GM21526 (cell line): Measurements from ENCODE around the gene TMEM163.

Experiments
- ATAC-seq: cut with Tn5 transposase; IDR thresholded peaks from one replicate; pipeline ENCODE4 v1.9.1; 2021; ENCODE audit warnings: moderate library complexity; ENCODE audit not compliant: unreplicated experiment, low FRiP score

TMEM163 gene

DNA sequence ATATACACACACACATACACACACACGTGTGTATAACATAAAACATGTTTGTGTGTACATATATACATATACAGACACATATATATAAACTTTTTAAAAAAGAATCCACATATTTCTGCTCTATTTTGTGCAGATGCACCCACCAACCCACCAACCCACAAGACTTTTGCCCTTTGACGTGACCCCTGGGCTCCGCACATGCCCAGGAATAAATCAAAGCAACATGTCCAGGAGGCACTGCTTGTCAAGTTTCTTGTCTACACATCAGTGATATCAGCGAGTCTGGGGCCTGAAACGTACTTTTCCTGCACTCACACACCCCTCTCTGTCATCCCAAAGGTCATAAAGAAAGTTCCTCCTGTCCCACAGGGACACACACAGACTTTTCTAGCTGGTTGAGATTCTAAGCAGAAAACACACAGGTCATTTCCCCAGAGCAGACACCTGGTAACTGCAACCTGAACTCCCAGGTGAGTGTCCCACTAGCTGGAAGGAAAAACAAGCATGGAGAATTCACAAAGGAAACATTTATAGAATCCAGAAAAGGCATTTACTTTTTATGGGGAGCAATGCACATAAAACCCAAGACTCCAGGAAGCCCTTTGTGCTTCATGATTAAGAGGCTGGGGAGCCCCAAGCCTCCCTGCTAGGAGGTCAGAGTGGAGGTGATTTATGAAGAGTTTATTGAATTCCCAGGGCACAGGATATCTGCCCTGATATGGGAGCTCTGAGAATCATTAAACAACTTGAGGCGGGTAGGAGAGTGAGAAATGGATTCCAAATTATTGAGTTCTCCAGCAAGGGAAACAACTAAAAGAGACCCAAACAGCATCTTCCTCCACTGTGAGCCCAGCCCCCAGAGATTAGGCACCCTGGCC, 253.3 kb downstream of the TMEM163 start:
- no peak for ATAC-seq

- no peak for ATAC-seq
Observed at GRCh38 chr2:134463699-134464022, 255.1 kb downstream of the TMEM163 start.

DNA sequence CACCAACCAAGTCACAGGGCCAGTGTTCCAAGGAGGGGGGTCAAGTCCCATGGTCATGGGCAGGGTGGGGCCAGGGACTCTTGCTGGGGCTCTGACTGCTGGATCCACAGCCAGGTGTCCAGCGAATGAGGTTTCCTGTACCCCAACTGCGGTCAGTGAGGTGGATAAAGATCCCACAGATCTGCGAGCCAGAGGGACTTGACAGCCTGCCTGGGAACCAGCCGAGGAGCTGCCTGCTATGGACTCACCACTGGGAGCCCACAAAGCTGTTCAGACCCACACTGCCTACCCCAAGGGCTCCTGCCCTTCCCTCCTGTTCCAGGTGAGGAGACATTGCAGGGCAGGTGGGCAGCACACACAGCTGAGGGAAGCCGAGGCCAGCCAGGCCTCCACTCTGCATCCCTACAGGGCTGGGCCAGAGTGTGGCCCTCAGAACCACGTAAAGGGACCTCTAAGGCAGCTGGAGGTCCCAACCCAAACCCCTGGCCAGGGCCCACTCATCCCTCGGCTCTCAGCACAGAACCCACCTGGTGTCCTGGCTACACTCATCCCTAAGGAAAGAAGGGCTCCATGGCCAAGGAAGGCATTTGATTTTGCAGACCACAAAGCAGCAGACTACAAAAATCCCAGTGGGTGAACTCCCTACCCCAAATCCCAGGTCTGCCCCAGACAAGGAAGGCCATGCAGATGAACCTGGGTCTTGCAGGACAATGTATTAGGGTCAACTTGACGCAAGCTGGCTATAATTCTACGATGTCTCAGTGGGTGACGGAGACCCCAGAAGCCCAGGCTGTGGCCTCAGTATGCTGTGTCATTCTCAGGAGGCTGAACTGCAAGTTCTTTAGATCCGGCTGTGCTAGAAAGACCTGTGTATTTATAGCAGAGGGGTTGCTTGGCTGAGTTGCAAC, 255.8 kb downstream of the TMEM163 start:
- ATAC-seq = no peak

- ATAC-seq = no peak
Observed at GRCh38 chr2:134462275-134462674, 256.5 kb downstream of the TMEM163 start.

DNA sequence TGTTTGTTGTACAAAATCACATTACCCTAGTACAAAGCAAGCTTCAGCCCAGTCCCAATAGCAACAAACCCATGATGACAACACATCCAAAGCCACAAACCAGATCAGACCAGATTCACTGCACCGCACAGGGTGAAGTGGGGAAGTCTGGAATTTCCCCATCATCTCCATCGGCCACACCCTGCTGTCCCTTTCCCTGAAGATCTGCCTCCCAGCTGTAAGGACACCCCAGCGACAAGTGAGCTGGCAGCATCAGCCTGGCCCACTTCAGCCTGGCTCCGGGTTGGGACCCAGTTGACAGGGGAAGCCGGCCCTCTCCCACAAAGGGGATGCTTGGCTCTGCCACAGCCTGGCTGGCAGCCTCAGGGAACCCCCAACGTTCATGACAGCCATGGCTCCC, 257.3 kb downstream of the TMEM163 start:
- no peak for ATAC-seq

DNA sequence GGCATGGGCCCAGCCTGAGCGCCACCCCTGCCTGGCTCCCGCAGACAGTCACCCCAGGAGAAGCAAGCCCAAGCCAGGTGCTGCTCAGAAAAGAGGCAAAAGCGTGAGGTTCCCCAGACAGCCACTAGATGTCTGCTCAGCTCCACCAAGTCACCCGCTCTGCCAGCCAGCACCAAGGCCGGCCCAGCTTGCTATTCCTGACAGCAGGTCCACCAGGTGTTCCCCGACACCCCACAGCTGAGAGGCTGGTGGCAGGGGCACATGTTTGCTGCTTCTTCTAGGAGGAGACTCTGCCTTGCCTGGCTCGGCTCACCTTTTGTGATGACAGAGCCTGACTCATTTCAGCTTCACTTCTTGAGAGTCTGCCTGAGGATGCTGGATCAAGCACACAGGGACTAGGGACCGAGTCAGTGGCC, 258.2 kb downstream of the TMEM163 start:
- ATAC-seq = peak; percentile 79

DNA sequence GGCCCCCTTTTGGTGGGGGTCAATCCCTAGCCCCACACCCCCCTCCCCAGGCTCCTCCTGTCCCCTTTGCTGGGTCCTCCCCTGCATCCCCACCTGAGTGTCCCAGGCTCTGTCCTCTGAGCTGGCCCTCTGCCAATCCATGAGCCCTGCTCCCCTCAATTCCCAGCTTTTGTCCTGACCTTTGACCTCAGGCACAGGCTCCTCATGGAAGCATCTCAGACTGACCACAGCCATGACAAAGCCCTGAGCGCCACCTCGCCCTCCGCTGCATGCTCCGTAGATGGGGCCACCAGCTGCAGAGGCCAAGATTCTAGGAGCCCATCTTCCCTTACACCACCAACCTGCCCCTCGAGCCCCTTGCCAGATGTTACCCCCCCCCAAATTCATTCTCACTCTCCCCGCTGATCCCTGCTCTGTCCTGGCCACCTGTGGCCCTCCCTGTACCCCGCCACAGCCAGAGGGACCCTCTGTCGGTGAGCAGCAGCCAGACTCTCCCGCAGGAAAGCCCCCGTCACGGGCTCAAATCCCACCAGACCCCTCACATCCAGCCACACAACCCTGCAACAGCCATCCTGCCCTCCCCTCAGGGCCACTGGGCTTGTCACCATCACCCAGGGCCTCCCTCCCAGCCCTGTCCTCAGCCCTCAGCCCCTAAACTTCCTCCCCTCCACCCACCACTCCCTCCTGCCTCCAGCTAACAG, 258.9 kb downstream of the TMEM163 start:
- no peak for ATAC-seq

DNA sequence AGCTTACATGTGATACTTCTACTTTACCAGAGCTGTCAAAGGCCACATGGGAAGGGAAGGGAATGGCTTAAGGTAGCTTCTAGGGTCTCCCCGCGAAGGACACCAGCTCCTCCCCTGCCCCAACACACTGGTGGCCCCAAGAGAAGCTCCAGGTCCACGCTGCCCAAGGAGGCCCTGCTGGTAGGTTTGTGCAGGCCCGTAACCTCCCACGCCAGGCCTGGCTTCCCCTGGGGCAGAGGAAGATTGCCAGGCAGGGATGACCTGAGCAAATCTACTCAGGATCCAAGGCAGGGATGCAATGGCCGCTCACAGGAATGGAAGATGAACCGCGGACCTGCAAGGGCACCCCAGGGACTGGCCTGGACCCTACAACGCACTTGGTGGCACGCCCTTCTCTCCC, 259.9 kb downstream of the TMEM163 start:
- ATAC-seq = no peak

- ATAC-seq = no peak
Observed at GRCh38 chr2:134458473-134458853, 260.3 kb downstream of the TMEM163 start.

GRCh38 chr2:134457765-134458472, 260.9 kb downstream of the TMEM163 start:
- no peak for ATAC-seq

DNA sequence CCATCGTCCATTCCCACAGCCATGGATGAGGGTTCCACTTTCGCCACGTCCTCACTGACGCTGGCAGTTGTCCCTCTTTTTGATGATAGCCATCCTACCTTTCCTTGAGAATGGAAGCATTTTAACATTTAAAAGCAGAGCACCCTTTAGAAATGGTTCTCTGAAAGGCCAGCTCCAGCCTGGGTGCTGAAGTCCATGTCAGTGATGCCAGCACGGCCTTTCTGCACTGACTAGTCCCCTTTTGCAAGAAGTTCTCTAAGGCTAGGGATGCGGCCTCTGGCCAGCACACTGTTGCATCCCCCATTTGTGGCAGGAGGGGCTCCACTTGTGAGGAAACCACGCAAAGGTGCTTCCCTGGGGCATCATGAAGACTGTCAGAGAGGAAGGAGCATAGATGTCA, 261.4 kb downstream of the TMEM163 start:
- ATAC-seq = no peak

GRCh38 chr2:134455426-134455825, 263.4 kb downstream of the TMEM163 start:
- ATAC-seq = no peak

- no peak for ATAC-seq
Observed at GRCh38 chr2:134454931-134455330, 263.9 kb downstream of the TMEM163 start.

DNA sequence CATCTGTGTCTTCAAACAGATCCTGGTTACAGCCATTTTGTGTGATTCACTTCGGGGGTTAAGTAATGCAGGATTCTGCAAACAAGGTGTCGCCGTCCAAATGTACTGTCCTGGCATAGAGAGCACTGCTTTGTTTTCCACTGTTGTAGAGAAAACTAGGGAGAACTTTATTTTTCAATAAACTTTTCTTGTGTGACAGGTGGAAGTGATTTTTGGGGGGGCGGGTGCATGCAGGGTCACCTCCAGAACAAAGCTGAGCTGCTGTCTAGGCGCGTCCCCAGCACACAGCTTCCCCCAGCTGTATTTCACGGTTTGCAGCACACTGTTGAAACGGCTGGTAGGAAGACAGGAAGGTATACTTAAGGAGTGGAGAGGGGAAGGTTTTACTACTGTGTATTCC, 264.4 kb downstream of the TMEM163 start:
- ATAC-seq = no peak

DNA sequence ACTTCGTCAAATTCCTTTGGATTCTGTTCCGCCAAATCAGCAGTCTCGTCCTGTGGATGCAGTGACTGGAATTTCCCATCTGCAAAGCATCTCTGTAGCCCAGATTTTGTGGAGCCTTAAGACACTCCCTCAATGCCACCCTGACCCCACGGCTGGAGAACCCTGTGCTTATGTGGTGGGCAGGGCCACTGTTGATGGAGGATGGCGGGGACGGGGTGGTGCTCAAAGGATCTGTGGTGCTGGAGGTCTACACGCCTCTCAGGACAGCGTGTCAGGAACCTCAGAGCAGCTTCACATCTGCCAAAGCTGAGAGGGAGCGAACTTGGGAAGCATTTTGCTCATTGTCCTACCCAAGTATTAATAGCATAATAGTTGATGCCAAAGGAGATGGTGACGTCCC, 264.8 kb downstream of the TMEM163 start:
- no peak for ATAC-seq

DNA sequence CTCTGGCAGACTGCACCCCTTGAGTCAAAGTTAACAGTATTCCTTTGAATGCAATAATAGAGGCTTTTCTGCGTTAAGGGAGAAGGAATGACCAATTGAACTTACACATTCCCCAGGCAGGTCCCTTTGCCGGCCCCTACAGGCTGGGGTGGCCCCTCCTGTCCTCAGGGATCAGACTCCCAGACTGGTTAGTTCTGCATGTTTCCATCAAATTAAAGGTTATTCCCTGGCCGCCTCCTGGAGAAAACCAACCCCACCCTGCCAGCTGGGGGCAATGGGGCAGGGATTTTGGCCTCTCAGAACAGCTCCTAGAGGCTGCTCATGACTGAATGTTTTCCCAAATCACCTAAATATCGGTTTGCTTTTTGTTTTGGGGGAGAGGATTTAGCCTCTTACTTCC, 265.3 kb downstream of the TMEM163 start:
- ATAC-seq = no peak

GRCh38 chr2:134452042-134452733, 266.6 kb downstream of the TMEM163 start:
- no peak for ATAC-seq

GRCh38 chr2:134451347-134451630, 267.5 kb downstream of the TMEM163 start:
- ATAC-seq = no peak

DNA sequence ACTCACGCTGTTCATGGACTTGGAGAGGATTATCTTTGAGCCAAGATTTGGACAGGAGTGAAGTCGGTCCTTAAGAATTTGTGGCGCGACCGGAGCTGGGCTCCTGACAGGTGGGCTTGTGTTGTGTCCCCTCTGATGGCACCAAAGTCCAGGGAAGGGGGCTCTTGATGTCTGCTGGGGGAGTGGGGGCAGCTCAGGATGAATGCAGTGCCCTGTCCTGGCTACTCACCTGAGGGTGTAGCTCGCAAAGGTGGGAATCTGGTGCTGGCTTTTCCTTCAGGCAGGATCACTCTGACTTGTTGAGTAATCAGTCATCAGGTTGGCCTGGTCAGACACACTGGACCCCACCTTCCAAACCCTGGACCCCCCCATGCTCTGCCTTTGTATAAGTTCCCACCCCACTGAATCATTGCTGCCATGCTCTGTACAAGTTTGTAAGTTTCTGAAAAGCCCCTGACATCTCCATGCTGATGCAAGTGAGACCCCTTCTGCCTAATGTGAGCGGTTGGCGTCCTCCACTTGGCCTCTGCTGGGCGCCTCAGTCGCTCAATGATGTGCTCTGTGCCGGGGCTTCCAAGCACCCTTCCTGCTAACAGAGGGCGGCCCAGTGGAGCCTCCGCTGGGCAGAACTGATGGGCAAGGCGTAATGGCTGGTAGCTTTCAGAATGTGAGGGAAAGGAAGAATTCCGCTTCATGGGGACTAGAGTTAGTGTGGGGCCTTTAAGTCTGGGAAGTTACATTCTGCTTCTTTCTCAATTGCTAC, 268.9 kb downstream of the TMEM163 start:
- ATAC-seq = no peak
